PFSK-1 (cell line): Measurements from ENCODE around the gene RTN4RL1.

Source experiments
- FOXP2 ChIP-seq: optimal IDR thresholded peaks from 2 replicates; pipeline ENCODE3; 2011; ENCODE audit warnings: borderline replicate concordance, control low read depth, inconsistent platforms; ENCODE audit not compliant: insufficient read depth; ENCODE audit errors: extremely low read length, extremely low read depth
- POLR2AphosphoS5 ChIP-seq: IDR thresholded peaks from 2 replicates; pipeline ENCODE4 v1.6.1; 2012; ENCODE audit warnings: low read depth, mild to moderate bottlenecking, control low read depth, low read length, moderate library complexity
- SIN3A ChIP-seq: IDR thresholded peaks from 2 replicates; pipeline ENCODE4 v1.6.1; 2012; ENCODE audit warnings: mild to moderate bottlenecking, low read length, moderate library complexity, borderline replicate concordance; ENCODE audit not compliant: insufficient read depth
- TAF1 ChIP-seq: IDR thresholded peaks from 2 replicates; pipeline ENCODE4 v1.6.1; 2012; ENCODE audit warnings: low read length, control low read depth, borderline replicate concordance; ENCODE audit not compliant: insufficient read depth

DNA sequence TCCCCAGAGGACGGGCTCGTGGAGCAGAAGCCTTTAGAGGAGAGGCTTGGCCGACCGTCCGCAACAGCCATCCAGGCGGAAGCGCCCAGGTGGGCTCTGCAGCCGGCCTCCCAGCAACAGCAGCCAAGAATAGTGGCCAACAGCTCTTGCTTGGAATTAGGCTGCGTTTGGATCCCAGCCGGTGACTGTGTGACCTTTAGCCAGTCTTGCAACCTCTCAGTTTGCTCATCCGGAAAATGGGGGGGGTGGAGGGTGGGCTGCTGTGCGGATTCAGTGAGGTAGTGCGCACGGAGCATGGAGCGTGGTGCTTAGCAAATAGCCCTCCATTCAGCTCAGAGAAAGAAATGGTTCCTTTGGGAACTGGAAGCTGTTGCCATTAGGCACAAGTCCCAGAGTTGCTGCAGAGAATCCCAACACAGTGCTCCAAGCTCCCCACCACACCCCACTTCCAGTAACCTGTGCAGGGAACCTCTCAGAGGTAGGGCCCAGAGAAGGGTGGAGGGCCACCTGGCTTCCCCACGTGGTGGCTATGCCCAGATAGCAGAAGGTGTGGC is 46.7 kb downstream of the RTN4RL1 start:
- TF ChIP-seq TAF1 (no peak), FOXP2 (no peak), POLR2AphosphoS5 (no peak), SIN3A (no peak)
